ENCODE measurements around the gene ENPP1.
"Not testable (repeated sequence)": the region's sequence is repeated elsewhere in the genome, so short reads cannot be mapped to it uniquely, and the experiment has no call there.

Gene ENPP1

DNA sequence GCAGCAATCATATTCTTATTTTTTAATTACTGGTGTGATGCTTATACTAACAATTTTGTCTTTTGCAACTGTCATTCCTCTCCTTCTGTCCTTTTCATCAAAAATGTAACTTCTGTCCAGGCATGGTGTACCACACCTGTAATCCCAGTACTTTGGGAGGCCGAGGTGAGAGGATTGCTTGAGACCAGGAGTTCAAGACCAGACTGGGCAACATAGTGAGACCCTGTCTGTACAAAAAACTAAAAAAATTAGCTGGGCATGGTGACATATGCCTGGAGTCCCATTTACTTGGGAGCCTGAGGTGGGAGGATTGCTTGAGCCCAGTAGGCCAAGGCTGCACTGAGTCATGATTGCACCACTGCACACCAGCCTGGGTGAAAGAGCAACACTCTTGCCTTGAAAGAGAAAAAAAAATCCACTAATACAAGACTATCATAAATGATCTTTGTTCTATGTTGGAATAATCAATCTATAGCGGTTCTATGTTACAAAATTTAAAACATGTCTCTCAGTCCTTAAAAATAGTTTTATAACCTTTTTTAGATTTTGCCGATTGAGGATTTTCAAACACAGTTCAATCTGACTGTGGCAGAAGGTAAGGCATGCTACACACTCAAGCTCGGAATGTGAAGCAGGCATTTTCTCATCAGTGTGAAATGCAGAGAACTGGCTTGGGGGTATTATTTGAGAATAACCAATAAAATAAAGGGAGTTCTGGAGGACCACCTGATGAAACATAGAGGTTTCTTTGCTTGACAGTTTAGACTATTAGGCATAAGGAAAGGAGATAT lies 70.4 kb downstream of the ENPP1 start:
- no peak for DNase-seq (ENCODE audit: low read depth in 3 of 3)

DNA sequence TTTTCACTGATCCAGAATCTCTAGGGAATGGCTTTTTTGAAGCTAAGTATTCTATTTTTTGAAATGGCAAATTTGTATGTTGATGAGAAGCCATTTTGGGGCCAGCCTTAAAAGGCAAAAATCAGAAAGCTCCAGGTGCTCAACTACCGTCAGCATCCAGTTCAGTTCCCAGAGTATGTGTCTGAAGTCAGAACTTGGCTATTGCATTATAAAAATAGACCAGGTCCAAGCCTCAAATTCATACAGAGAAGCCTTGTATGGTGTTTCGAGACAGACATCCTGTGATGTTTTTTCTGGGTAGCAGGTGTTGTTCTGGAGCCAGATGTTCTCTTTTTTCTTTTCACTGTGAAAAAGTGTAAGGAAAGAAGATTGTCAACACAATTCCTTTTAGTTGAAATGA lies 75.2 kb downstream of the ENPP1 start:
- no peak for DNase-seq (ENCODE audit: low read depth in 3 of 3)

DNA sequence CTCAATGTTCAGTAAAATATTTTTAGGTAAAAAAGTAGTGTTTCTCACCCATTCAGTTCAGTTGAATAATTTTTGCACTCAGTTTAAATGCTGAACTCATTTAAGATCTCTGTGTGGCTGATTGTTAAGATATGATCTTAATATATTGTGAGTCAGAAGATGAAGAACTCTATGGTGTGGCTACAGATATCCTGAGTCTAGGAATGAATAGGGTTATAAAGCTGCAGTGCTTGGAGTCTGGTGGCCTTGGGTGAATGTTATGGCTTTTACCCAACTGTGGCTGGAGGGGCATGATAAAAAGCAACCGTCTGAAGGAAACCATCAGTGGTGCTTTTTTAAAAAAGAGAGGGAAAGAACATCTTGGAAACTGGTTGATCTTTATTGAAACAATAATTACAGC lies 77.4 kb downstream of the ENPP1 start:
- no peak for DNase-seq (ENCODE audit: low read depth in 3 of 3)

DNA sequence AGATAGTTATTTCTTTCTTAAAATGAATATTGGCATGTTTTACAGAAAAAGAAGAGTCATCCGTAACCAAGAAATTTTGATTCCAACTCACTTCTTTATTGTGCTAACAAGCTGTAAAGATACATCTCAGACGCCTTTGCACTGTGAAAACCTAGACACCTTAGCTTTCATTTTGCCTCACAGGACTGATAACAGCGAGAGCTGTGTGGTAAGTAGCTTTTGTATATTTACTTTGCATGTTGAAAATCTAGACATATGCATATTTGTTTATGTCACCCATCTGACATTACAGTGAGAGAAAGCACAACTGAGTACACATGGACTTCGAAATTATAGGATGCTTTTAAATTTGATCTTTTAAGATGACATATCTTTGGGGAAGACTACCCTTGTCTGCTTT lies 78.7 kb downstream of the ENPP1 start:
- no peak for DNase-seq (ENCODE audit: low read depth in 3 of 3)

- no peak for DNase-seq (ENCODE audit: low read depth in 3 of 3)
Measured at GRCh38 chr6:131890091-131890490, 82.3 kb downstream of the ENPP1 start.

DNA sequence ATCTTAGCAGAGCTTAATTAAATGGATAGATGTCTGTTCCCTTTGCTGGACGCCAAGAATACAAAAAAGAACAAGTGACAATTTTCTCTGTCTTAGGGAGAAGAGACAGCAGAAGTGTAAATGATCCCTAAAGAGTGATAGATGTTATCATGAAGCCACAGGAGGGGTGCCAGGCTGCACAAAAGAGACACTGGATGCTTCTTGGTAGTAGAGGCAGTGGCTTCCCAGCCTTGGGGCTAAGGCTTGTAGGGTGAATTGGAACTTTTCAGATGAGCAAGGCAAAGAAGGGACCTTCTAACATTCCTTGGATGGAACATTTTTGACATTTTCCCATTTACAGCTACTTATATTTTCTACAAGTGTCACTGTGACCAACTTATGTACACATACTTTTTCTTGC lies 85.4 kb downstream of the ENPP1 start:
- DNase-seq (ENCODE audit: low read depth in 3 of 3): no peak

DNA sequence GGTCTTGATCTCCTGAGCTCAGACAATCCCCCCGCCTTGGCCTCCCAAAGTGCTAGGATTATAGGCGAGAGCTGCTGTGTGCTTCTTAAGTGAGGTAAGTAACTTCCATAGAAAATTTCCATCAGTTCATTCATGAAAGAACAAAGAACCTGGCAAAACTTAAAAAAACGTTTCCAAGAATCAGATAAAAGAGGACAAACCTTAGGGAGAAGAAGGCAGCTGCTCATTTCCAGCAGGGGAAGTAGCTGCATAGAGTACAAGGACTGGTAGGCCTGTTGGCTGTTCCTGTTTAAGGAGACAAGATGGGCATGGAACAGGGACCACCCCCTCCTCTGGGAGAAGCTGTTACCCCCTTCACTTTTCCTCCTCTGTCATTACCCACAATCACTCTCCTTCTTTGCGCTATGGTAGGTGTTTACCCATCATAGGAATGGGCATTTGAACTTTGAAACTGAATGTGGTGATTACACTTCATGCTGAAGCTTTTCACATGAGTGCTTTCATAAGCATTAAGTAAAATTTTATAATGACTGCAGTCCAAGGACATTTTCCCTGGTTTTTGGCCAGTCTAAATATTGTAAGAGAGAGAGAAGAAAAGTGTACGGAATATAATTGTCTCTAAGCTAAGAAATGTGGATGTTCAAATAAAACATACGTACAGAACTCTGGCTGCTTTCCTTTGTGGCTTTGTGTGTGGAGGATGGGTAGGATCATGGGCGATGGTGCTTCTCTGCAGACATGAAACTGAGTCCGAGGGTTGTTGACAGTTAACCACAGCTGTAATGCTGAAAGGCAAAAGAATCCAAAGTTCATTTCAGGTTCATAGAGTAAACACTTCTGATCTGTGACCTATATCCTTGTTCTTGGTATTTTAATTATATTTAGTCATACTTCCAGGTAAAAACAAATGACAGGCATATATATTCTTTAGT lies 86.9 kb downstream of the ENPP1 start:
- DNase-seq (ENCODE audit: low read depth in 3 of 3): no peak

- DNase-seq (ENCODE audit: low read depth in 3 of 3): no peak
Measured at GRCh38 chr6:131897050-131897435, 89.2 kb downstream of the ENPP1 start.

- DNase-seq (ENCODE audit: low read depth in 3 of 3): no peak
Measured at GRCh38 chr6:131897621-131898020, 89.8 kb downstream of the ENPP1 start.

DNA sequence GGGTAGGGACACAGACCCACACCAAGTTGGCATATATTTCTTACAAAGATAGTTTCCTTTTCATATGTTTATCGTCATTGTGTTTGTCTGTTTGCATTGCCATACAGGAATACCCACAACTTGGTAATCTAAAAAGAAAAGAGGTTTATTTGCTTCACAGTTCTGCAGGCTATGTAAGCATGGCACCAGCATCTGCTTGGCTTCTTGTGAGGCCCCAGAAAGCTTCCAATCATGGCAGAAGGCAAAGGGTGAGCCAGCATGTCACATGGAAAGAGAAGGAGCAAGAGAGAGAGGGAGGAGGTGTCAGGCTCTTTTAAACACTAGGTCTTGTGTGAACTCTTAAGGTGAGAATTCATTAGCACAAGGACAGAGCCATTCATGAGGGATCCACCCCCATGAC lies 90.9 kb downstream of the ENPP1 start:
- DNase-seq (ENCODE audit: low read depth in 3 of 3): no peak

DNA sequence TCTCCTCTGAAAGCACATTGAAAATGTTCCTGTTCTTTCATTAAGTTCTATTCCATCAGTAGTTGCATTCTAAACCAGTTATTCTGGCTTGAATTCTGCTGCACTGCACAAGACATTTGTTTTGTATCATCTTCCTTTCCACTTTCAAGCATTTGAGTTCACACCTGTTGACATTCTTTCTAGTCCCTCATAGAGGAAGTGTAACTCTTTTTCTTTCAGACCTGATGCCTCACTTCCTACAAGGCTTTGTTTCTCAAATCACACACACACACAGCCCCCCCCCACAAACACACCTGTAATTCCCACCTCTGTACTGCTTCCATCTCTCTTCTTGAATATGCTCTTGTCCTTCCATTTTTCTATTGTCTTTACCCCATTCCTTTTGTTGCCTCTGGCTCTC lies 92.4 kb downstream of the ENPP1 start:
- DNase-seq (ENCODE audit: low read depth in 3 of 3): no peak

GRCh38 chr6:131901326-131901873 lies 93.6 kb downstream of the ENPP1 start:
- DNase-seq (ENCODE audit: low read depth in 3 of 3): not testable (repeated sequence)

GRCh38 chr6:131903734-131904133 lies 95.9 kb downstream of the ENPP1 start:
- DNase-seq (ENCODE audit: low read depth in 3 of 3): not testable (repeated sequence)

DNA sequence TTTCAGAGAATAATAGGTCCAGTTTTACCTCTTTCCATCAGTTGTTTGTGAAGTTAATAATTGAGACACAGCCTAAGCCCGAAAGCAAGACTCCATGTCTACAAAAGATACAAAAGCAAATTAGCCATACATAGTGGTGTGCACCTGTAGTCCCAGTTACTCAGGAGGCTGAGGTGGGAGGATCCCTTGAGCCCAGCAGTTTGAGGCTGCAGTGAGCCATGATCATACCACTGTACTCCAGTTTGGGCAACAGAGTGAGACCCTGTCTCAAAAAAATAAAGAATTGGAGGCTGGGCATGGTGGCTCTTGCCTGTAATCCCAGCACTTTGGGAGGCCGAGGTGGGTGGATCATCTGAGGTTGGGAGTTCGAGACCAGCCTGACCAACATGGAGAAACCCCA lies 101.0 kb downstream of the ENPP1 start:
- not testable (repeated sequence) for DNase-seq (ENCODE audit: low read depth in 3 of 3)

- DNase-seq (ENCODE audit: low read depth in 3 of 3): peak; percentile 47 to 59 (median 54)
Measured at GRCh38 chr6:131909408-131910218, 101.8 kb downstream of the ENPP1 start.

GRCh38 chr6:131910219-131910589 lies 102.4 kb downstream of the ENPP1 start:
- no peak for DNase-seq (ENCODE audit: low read depth in 3 of 3)

DNA sequence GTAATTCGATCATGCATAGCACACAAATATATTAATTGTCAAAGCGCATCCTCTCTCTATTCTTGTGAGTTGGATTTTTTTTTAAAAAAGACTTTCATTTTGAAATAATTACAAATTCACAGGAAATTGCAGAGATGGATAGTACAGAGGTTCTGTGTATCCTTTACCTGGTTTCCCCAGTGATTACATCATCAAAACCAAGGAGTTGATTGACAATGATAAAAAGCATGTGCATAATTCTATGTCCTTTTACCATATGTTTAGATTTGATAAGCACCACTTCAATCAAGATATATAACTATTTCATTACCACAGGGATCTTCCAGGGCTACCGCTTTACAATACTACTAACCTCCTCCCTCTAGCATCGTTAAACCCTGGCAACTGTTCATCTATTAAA lies 103.1 kb downstream of the ENPP1 start:
- DNase-seq (ENCODE audit: low read depth in 3 of 3): no peak

DNA sequence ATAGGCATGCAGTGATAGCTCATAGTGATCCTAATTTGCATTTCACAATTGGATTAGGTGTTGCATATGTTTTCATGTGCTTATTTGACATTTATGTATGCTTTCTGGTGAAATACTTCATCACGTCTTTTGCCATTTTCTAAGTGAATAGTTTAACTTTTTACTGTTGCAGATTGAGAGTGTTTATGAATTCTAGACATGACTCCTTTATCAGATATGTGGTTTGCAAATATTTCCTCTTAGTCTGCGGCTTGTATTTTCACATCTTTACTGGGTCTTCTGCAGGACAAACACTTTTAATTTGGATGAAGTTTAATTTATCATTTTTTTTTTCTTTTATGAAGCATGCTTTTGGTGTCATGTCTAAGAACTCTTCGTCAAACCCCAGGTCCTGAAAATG lies 104.1 kb downstream of the ENPP1 start:
- DNase-seq (ENCODE audit: low read depth in 3 of 3): no peak

DNA sequence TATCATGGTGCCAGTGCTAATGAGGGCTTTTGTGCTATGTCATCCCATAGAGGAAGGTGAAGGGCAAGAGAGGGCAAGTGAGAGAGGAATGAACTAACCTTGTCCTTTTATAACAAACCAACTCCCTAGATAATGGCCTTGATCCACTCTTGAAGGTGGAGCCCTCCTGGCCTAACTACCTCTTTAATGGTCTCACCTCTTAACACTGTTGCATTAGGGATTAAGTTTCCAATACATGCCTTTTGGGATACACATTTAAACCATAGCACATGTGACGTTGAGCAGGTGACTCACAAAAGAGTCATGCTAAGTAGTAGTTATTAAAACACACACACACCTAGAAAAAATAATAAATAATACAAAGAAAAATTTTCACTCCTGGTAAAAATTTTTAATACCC lies 106.4 kb downstream of the ENPP1 start:
- no peak for DNase-seq (ENCODE audit: low read depth in 3 of 3)

DNA sequence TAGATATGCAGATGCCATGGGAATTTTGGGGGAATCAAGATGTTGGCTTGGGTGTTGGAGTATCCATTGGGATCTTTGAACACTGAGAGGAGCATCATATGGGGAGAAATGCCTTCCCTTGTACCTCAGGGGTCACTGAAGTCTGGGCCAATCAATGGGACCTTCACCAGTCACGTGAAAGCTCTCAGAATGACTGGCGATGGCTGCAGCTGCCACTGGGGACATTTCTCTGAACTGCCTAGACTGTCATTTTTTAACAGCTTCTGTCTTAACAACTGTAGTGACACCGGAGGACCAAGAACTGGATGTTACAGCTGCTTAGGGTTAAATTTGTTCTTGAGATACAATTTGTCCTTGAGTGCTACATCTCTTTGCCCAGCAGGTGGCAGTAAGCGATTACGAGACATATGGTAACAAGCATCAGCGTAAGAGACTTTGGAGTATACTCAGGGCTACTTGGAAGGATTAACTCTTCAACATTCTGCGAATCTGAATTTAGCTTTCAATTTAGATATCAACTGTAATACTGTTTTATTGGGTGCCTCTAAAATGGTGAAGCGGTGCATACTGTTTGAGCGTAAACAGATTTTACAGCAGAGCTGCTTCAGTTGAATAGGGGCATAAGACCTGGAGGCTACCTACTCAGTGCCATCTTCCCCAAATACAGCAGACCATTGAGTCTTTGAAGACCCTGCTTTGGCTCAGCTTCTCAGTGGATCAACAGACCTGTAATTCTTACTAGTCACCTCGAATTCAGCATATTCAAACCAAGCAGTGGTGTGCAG lies 107.3 kb downstream of the ENPP1 start:
- peak; percentile 9 to 37 (median 37) for DNase-seq (ENCODE audit: low read depth in 3 of 3)

All from stimulated activated CD4-positive, alpha-beta T cell treated with anti-CD3 and anti-CD28 coated beads, TNF-alpha, amount 100 ng/mL, for 24 hours (primary cell).